Measurements from ENCODE around the gene PXDC1. TPM values are rescaled to one million over a fixed set of nuclear protein-coding genes. Genes with fewer than 3 reads are reported as not detected.

The PXDC1 gene
- total and polyA plus RNA-seq, 2 donors (not counting 3 experiments of a cell fraction or from before 2014, with no cell fraction given), result 60.9 to 121 TPM

- intact Hi-C loops (cut with micrococcal nuclease), result loop anchor here (10.0 kb wide), 1 partner anchor 388 kb away; the partner anchor contains the start of gene ECI2
- H3K36me3 ChIP-seq (ENCODE audit: control insufficient read depth in 2 of 2, extremely low read depth in 1 of 2, insufficient read depth in 2 of 2, low read length in 2 of 2), result peaks cover 3 to 17% of the 10 kb centered on the region in 2 experiments
- H3K9me3 ChIP-seq (replicated peaks; ENCODE audit: control insufficient read depth, insufficient read depth, low read length), result no peaks in the 10 kb centered on the region
- no peaks in the 10 kb centered on the region for H3K27me3 ChIP-seq (ENCODE audit: control insufficient read depth in 2 of 2, insufficient read depth in 2 of 2, low read length in 2 of 2)
- CTCF ChIA-PET, result interaction anchor here (1.3 to 5.8 kb wide), 5 partner anchors 62 to 243 kb away, joined by 3 to 53 read pairs (median 19); partner anchors contain the start of gene FAM50B
- BruUV-seq (replicated peaks), result no TSS peak
- no peak overlapping the region for H3K4me2 ChIP-seq (ENCODE audit: insufficient read depth, low read length)
- dilution Hi-C loops (cut with MboI; ENCODE audit: extremely low pct_ligation_motif_present, low sequenced_read_pairs), result no loop called here
- H2AFZ ChIP-seq (ENCODE audit: low read depth, low read length), result no peak overlapping the region
- no peak overlapping the region for H3K4me3 ChIP-seq (replicated peaks in 1 of 3; ENCODE audit: insufficient read depth in 1 of 3, low read depth in 1 of 3, low read length in 3 of 3)
- peaks cover 78% of the 10 kb centered on the region for H3K4me1 ChIP-seq (ENCODE audit: control insufficient read depth, extremely low read depth, insufficient read depth, low read length)
- H3K79me2 ChIP-seq (ENCODE audit: control insufficient read depth, insufficient read depth, low read length), result peaks cover 99% of the 10 kb centered on the region
- peak; percentile 7 for TF ChIP-seq POLR2AphosphoS5 (IDR thresholded peaks at IDR 0.05; ENCODE audit: insufficient read depth, low read depth, low read length)
- no peak for TF ChIP-seq GATA2 (IDR thresholded peaks at IDR 0.05; ENCODE audit: insufficient read depth, insufficient read length, low read depth, low read length)
- peak; percentile 18 for FAIRE-seq
- H3K9ac ChIP-seq (replicated peaks; ENCODE audit: extremely low read depth, insufficient read depth, low read length), result no peak overlapping the region
- no peak for DNase-seq (ENCODE audit: low read depth, low spot score)
- H4K20me1 ChIP-seq (replicated peaks; ENCODE audit: control insufficient read depth, extremely low read depth, insufficient read depth, low read length), result peaks cover 3% of the 10 kb centered on the region
- POLR2A ChIA-PET, result interaction anchor here (1.2 to 2.1 kb wide), 2 partner anchors 79 to 244 kb away, joined by 3 to 9 read pairs; no protein-coding TSS in a partner anchor
- no peaks in the 10 kb centered on the region for H3K9me1 ChIP-seq (replicated peaks; ENCODE audit: control insufficient read depth, extremely low read depth, insufficient read depth, low read length)
- H3K27ac ChIP-seq (ENCODE audit: insufficient read depth, low read depth, low read length), result peak overlapping the region; percentile 9
Measured at GRCh38 chr6:3746696-3747095, 4.8 kb downstream of the PXDC1 start.

DNA sequence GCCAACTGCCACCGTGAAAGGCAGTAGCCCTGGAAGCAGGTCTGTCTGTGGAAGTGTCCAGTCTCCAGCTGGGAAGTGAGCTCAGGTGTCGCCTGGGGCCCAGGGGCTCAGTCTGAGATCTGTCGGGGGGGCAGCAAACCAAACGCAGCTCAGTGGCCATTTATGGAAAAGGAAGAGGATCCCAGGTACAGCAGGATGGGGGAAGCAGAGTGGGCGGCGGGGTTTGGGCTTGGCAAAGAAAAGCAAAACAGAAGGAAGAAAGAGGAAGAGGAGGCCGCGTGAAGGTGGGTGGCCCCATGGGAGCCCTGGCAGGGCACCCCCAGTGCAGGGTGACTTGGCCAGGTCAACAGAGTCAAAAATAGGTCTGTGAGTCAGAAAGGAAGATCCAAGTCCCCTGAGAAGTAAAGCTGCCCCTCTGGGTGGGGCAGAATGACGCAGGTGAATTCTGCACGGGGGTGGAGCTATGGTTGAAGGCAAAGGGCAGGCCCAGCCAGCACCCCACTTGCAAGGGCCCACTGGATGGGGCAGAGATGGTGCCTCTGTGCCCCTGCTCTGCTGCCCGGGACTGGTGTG is 5.3 kb downstream of the PXDC1 start:
- Histone ChIP-seq H3K36me3 (ENCODE audit: control insufficient read depth in 2 of 2, extremely low read depth in 1 of 2, insufficient read depth in 2 of 2, low read length in 2 of 2) (peaks cover 3 to 19% of the 10 kb centered on the region in 2 experiments), H3K4me1 (ENCODE audit: control insufficient read depth, extremely low read depth, insufficient read depth, low read length) (peaks cover 82% of the 10 kb centered on the region), H3K9me3 (replicated peaks; ENCODE audit: control insufficient read depth, insufficient read depth, low read length) (no peaks in the 10 kb centered on the region), H3K4me3 (replicated peaks in 1 of 3; ENCODE audit: insufficient read depth in 1 of 3, low read depth in 1 of 3, low read length in 3 of 3) (no peak overlapping the region), H2AFZ (ENCODE audit: low read depth, low read length) (no peak overlapping the region), H3K4me2 (ENCODE audit: insufficient read depth, low read length) (no peak overlapping the region), H4K20me1 (replicated peaks; ENCODE audit: control insufficient read depth, extremely low read depth, insufficient read depth, low read length) (peaks cover 3% of the 10 kb centered on the region), H3K9me1 (replicated peaks; ENCODE audit: control insufficient read depth, extremely low read depth, insufficient read depth, low read length) (no peaks in the 10 kb centered on the region), H3K9ac (replicated peaks; ENCODE audit: extremely low read depth, insufficient read depth, low read length) (no peak overlapping the region), H3K79me2 (ENCODE audit: control insufficient read depth, insufficient read depth, low read length) (peaks cover 100% of the 10 kb centered on the region), H3K27ac (ENCODE audit: insufficient read depth, low read depth, low read length) (no peak overlapping the region), H3K27me3 (ENCODE audit: control insufficient read depth in 2 of 2, insufficient read depth in 2 of 2, low read length in 2 of 2) (no peaks in the 10 kb centered on the region)
- no TSS peak for BruUV-seq (replicated peaks)
- TF ChIP-seq EZH2 (IDR thresholded peaks at IDR 0.05; ENCODE audit: borderline replicate concordance, low read depth, low read length, severe bottlenecking), result no peak
- no peak for TF ChIP-seq JUN (IDR thresholded peaks at IDR 0.05; ENCODE audit: borderline replicate concordance, insufficient read depth, insufficient read length, low read depth)
- TF ChIP-seq FOS (IDR thresholded peaks at IDR 0.05; ENCODE audit: borderline replicate concordance, insufficient read depth, low read length), result no peak
- peak; percentile 15 for TF ChIP-seq POLR2AphosphoS5 (IDR thresholded peaks at IDR 0.05; ENCODE audit: insufficient read depth, low read depth, low read length)
- TF ChIP-seq MAX (IDR thresholded peaks at IDR 0.05; ENCODE audit: insufficient read depth, insufficient read length), result no peak
- dilution Hi-C loops (cut with MboI; ENCODE audit: extremely low pct_ligation_motif_present, low sequenced_read_pairs) (no loop called here), intact Hi-C loops (cut with micrococcal nuclease) (loop anchor here (10.0 kb wide), 1 partner anchor 389 kb away; the partner anchor contains the start of gene ECI2)
- no peak for DNase-seq (ENCODE audit: low read depth, low spot score)
- POLR2A ChIA-PET, result interaction anchor here (0.9 to 2.1 kb wide), 4 partner anchors 50 to 244 kb away, joined by 3 to 9 read pairs (median 3); no protein-coding TSS in a partner anchor
- CTCF ChIA-PET, result interaction anchor here (1.3 to 5.8 kb wide), 7 partner anchors 62 to 244 kb away, joined by 3 to 53 read pairs (median 10); partner anchors contain the start of gene FAM50B
- no peak for FAIRE-seq

All from endothelial cell of umbilical vein (primary cell).